Measurements from ENCODE around the gene NLGN1. TPM values are rescaled to one million over a fixed set of nuclear protein-coding genes. Genes with fewer than 3 reads are reported as not detected.

NLGN1 gene
- total and polyA plus RNA-seq, 2 experiments from 2014 or later, result 5.3 to 10.9 TPM

- H3K4me3 ChIP-seq, result no peak overlapping the region
- H3K27me3 ChIP-seq, result no peaks in the 10 kb centered on the region
- no peak for TF ChIP-seq CTCF (IDR thresholded peaks at IDR 0.05; ENCODE audit: low read depth, low read length)
- H3K27ac ChIP-seq, result no peak overlapping the region
- no peak for DNase-seq (ENCODE audit: low read depth in 1 of 2, low spot score in 1 of 2)
- no peaks in the 10 kb centered on the region for H3K9me3 ChIP-seq (ENCODE audit: low read depth)
- no peaks in the 10 kb centered on the region for H3K36me3 ChIP-seq
- no peaks in the 10 kb centered on the region for H3K4me1 ChIP-seq (ENCODE audit: low read depth)
Measured at GRCh38 chr3:173799060-173799816, 401.7 kb downstream of the NLGN1 start.

DNA sequence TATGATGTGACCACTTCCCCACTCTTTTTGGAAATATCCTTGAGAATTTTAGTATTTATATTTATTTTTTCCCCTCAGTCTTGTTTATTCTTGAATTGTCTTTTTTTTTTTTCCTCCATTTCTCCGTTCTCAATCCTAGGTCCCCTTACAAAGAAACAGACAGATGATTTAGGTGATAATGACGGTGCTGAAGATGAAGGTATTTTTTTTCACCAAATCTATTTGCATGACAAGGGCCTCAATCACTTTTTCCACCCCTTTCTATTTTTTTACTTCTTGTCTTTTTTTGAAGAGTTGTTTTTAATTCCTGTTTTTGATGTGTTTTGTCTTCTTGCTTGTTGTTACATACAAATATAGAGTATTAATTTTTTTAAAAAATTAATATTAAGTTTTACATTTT lies 402.6 kb downstream of the NLGN1 start:
- H3K36me3 ChIP-seq, result no peaks in the 10 kb centered on the region
- H3K27ac ChIP-seq, result no peak overlapping the region
- no peak overlapping the region for H3K4me3 ChIP-seq
- DNase-seq (ENCODE audit: low read depth in 1 of 2, low spot score in 1 of 2), result no peak
- H3K27me3 ChIP-seq, result no peaks in the 10 kb centered on the region
- TF ChIP-seq CTCF (IDR thresholded peaks at IDR 0.05; ENCODE audit: low read depth, low read length), result no peak
- H3K4me1 ChIP-seq (ENCODE audit: low read depth), result no peaks in the 10 kb centered on the region
- no peaks in the 10 kb centered on the region for H3K9me3 ChIP-seq (ENCODE audit: low read depth)

DNA sequence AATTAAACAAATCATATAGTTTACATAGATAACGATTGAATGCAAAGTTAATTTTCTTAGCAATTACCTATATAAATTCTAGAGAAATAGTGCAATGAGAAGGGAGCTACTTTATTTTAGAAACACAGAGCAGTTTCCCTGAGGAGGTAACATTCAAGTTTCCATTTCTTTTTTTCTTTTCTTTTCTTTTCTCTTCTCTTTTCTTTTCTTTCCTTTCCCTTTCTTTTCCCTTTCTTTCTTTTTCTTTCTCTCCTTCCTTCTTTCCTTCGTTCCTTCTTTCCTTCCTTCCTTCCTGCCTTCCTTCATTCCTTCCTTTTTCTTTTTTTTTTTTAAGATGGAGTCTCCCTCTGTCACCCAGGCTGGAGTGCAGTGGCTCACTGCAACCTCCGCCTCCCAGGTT lies 417.3 kb downstream of the NLGN1 start:
- H3K36me3 ChIP-seq, result no peaks in the 10 kb centered on the region
- H3K4me3 ChIP-seq, result no peak overlapping the region
- no peaks in the 10 kb centered on the region for H3K27me3 ChIP-seq
- TF ChIP-seq CTCF (IDR thresholded peaks at IDR 0.05; ENCODE audit: low read depth, low read length), result no peak
- no peak for DNase-seq (ENCODE audit: low read depth in 1 of 2, low spot score in 1 of 2)
- H3K27ac ChIP-seq, result no peak overlapping the region
- no peaks in the 10 kb centered on the region for H3K9me3 ChIP-seq (ENCODE audit: low read depth)
- H3K4me1 ChIP-seq (ENCODE audit: low read depth), result no peaks in the 10 kb centered on the region

DNA sequence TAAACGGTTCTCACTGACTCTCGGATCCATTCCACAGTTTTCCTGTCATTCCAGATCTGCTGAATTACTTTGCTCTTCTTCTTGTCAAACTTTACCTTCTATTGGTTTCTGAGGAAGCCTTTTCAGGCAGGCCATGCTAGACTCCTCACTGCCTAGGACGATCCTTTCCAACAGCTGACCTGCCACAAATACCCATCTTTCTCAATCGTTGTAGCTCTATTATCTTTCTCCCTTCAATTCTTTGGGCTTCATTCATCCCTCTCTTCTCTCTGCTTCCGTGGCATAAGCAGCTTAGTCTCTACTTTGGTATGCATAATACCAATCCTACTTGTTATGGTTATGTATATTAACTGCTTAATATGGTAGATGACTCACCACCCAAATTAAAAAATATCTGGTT lies 421.8 kb downstream of the NLGN1 start:
- TF ChIP-seq CTCF (IDR thresholded peaks at IDR 0.05; ENCODE audit: low read depth, low read length), result no peak
- no peak overlapping the region for H3K4me3 ChIP-seq
- no peak for DNase-seq (ENCODE audit: low read depth in 1 of 2, low spot score in 1 of 2)
- H3K27ac ChIP-seq, result no peak overlapping the region
- no peaks in the 10 kb centered on the region for H3K4me1 ChIP-seq (ENCODE audit: low read depth)
- H3K27me3 ChIP-seq, result no peaks in the 10 kb centered on the region
- no peaks in the 10 kb centered on the region for H3K9me3 ChIP-seq (ENCODE audit: low read depth)
- no peaks in the 10 kb centered on the region for H3K36me3 ChIP-seq

DNA sequence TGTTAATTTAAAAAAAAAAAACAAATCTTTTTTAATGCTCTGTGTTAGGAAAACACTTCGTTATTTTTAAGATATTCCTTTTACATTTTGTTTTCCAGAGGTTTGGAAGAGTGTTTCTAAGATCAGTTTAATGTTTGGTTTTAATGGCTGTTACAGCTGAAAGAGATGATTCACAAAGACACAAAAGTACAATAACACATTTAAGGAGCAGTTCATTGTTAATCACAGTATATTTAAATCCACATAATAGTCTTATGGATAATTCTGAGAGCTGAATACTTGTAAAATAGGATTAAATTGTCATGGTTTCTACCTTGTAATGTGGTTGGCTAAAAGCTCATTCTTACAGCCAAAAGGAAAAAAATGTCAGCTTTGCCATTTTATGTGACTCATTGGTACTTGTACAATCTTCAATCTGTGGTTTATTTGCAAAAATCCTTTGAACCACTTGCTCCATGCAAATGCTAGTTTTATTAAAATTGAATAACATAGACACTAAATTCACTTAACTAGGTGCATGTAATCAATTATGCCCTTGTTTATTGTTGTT lies 426.4 kb downstream of the NLGN1 start:
- no peak for TF ChIP-seq CTCF (IDR thresholded peaks at IDR 0.05; ENCODE audit: low read depth, low read length)
- no peaks in the 10 kb centered on the region for H3K36me3 ChIP-seq
- H3K27me3 ChIP-seq, result no peaks in the 10 kb centered on the region
- no peak overlapping the region for H3K4me3 ChIP-seq
- no peak overlapping the region for H3K27ac ChIP-seq
- no peaks in the 10 kb centered on the region for H3K9me3 ChIP-seq (ENCODE audit: low read depth)
- no peaks in the 10 kb centered on the region for H3K4me1 ChIP-seq (ENCODE audit: low read depth)
- peak in 1 of 2 donors; percentile 0 for DNase-seq (ENCODE audit: low read depth in 1 of 2, low spot score in 1 of 2)

Measured in cardiac muscle cell (in vitro differentiated cells and primary cell).